ENCODE measurements around the gene OR51A7.

The OR51A7 gene

GRCh38 chr11:4890279-4890678 lies 13.3 kb upstream of the OR51A7 start:
- no peak overlapping the region for H3K27ac ChIP-seq (ENCODE audit: extremely low read depth, low read depth, low read length)
- CTCF ChIA-PET: no interaction called here
- POLR2A ChIA-PET: no interaction called here

GRCh38 chr11:4891996-4892640 lies 11.5 kb upstream of the OR51A7 start:
- CTCF ChIA-PET: no interaction called here
- no peaks in the 10 kb centered on the region for H3K9me3 ChIP-seq (ENCODE audit: control insufficient read depth, insufficient read depth, low read depth, low read length)
- POLR2A ChIA-PET: no interaction called here
- TF ChIP-seq ZNF513 (tag by site-specific recombination; IDR thresholded peaks at IDR 0.05) (no peak), ZNF184 (tag by site-specific recombination; IDR thresholded peaks at IDR 0.05) (no peak), ZEB2 (tag by site-specific recombination; IDR thresholded peaks at IDR 0.05) (no peak), KLF10 (tag by site-specific recombination; IDR thresholded peaks at IDR 0.05) (no peak), ZNF555 (tag by site-specific recombination; conservative IDR thresholded peaks at IDR 0.05) (no peak), ZNF16 (tag by site-specific recombination; IDR thresholded peaks at IDR 0.05; ENCODE audit: low read depth) (no peak), ZNF549 (tag by site-specific recombination; IDR thresholded peaks at IDR 0.05) (no peak), ZNF366 (tag by site-specific recombination; conservative IDR thresholded peaks at IDR 0.05) (no peak)
- TF ChIP-seq, protein P1, sequence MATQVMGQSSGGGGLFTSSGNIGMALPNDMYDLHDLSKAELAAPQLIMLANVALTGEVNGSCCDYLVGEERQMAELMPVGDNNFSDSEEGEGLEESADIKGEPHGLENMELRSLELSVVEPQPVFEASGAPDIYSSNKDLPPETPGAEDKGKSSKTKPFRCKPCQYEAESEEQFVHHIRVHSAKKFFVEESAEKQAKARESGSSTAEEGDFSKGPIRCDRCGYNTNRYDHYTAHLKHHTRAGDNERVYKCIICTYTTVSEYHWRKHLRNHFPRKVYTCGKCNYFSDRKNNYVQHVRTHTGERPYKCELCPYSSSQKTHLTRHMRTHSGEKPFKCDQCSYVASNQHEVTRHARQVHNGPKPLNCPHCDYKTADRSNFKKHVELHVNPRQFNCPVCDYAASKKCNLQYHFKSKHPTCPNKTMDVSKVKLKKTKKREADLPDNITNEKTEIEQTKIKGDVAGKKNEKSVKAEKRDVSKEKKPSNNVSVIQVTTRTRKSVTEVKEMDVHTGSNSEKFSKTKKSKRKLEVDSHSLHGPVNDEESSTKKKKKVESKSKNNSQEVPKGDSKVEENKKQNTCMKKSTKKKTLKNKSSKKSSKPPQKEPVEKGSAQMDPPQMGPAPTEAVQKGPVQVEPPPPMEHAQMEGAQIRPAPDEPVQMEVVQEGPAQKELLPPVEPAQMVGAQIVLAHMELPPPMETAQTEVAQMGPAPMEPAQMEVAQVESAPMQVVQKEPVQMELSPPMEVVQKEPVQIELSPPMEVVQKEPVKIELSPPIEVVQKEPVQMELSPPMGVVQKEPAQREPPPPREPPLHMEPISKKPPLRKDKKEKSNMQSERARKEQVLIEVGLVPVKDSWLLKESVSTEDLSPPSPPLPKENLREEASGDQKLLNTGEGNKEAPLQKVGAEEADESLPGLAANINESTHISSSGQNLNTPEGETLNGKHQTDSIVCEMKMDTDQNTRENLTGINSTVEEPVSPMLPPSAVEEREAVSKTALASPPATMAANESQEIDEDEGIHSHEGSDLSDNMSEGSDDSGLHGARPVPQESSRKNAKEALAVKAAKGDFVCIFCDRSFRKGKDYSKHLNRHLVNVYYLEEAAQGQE (tag by site-specific recombination; IDR thresholded peaks at IDR 0.05): no peak

More at GRCh38 chr11:4890279-4890678, 13.3 kb upstream of the OR51A7 start:
- H3K9me3 ChIP-seq (ENCODE audit: control insufficient read depth, insufficient read depth, low read depth, low read length): no peaks in the 10 kb centered on the region
- H3K4me1 ChIP-seq (ENCODE audit: control insufficient read depth, insufficient read depth, low read length): no peaks in the 10 kb centered on the region
- no peaks in the 10 kb centered on the region for H3K36me3 ChIP-seq (ENCODE audit: control insufficient read depth in 2 of 2, insufficient read depth in 1 of 2, low read length in 2 of 2)
- no peak overlapping the region for H3K4me3 ChIP-seq (ENCODE audit: low read depth, low read length)
- TF ChIP-seq FEZF1 (tag by site-specific recombination; IDR thresholded peaks at IDR 0.05): no peak
- no peak for TF ChIP-seq ZNF561 (tag by site-specific recombination; IDR thresholded peaks at IDR 0.05; ENCODE audit: borderline replicate concordance)
- no peak for TF ChIP-seq ZBTB21 (tag by site-specific recombination; IDR thresholded peaks at IDR 0.05)
- no peak for TF ChIP-seq REPIN1 (tag by site-specific recombination; IDR thresholded peaks at IDR 0.05; ENCODE audit: low read depth)
- TF ChIP-seq ZBTB7A (tag by site-specific recombination; IDR thresholded peaks at IDR 0.05; ENCODE audit: low read depth): no peak
- no peak for TF ChIP-seq ZNF707 (tag by site-specific recombination; IDR thresholded peaks at IDR 0.05)
- no peak for TF ChIP-seq ZSCAN4 (tag by site-specific recombination; IDR thresholded peaks at IDR 0.05)
- TF ChIP-seq ZNF473 (tag by site-specific recombination; IDR thresholded peaks at IDR 0.05): no peak
- TF ChIP-seq TSHZ1 (tag by site-specific recombination; IDR thresholded peaks at IDR 0.05; ENCODE audit: borderline replicate concordance): no peak
- TF ChIP-seq ZBTB44 (tag by site-specific recombination; IDR thresholded peaks at IDR 0.05): no peak
- no peak for TF ChIP-seq ZNF157 (tag by site-specific recombination; IDR thresholded peaks at IDR 0.05)
- TF ChIP-seq MYNN (tag by site-specific recombination; IDR thresholded peaks at IDR 0.05; ENCODE audit: borderline replicate concordance): no peak
- TF ChIP-seq ZNF23 (tag by site-specific recombination; IDR thresholded peaks at IDR 0.05; ENCODE audit: borderline replicate concordance): no peak
- no peak for TF ChIP-seq HOXD13 (CRISPR knock-in tag; IDR thresholded peaks at IDR 0.05; ENCODE audit: borderline replicate concordance)

More at GRCh38 chr11:4891996-4892640, 11.5 kb upstream of the OR51A7 start:
- no peaks in the 10 kb centered on the region for H3K4me1 ChIP-seq (ENCODE audit: control insufficient read depth, insufficient read depth, low read length)
- H3K27ac ChIP-seq (ENCODE audit: extremely low read depth, low read depth, low read length): no peak overlapping the region
- H3K36me3 ChIP-seq (ENCODE audit: control insufficient read depth in 2 of 2, insufficient read depth in 1 of 2, low read length in 2 of 2): no peaks in the 10 kb centered on the region
- no peak overlapping the region for H3K4me3 ChIP-seq (ENCODE audit: low read depth, low read length)

All from HEK293 (cell line).